HG03108 (cell line): ENCODE data around the gene GGT5.
A peak's percentile ranks its signal among the peaks of the same experiment; 100 is the strongest.
"Not testable (repeated sequence)": the region's sequence is repeated elsewhere in the genome, so short reads cannot be mapped to it uniquely, and the experiment has no call there.

Experiments used
- ATAC-seq: cut with Tn5 transposase; IDR thresholded peaks from one replicate; pipeline ENCODE4 v1.9.1; 2021; ENCODE audit warnings: moderate library complexity; ENCODE audit not compliant: unreplicated experiment

GGT5 gene

GRCh38 chr22:24245030-24245431 lies at the start of gene GGT5:
TSS of gene GGT5 (minus strand) at chr22:24245082. CDS start at chr22:24244725, 357 bp downstream.
- ATAC-seq, result not testable (repeated sequence)

GRCh38 chr22:24292202-24292830 lies 47.4 kb upstream of the GGT5 start:
- not testable (repeated sequence) for ATAC-seq

- no peak for ATAC-seq
These were observed 46.8 kb upstream of the GGT5 start for GRCh38 chr22:24291515-24292201.

- ATAC-seq, result no peak
These were observed 45.6 kb upstream of the GGT5 start for GRCh38 chr22:24290459-24290858.

GRCh38 chr22:24289741-24290163 lies 44.9 kb upstream of the GGT5 start:
- ATAC-seq, result no peak

GRCh38 chr22:24289114-24289513 lies 44.2 kb upstream of the GGT5 start:
- ATAC-seq, result no peak

- not testable (repeated sequence) for ATAC-seq
These were observed 42.9 kb upstream of the GGT5 start for GRCh38 chr22:24287801-24288200.

- ATAC-seq, result not testable (repeated sequence)
These were observed 42.3 kb upstream of the GGT5 start for GRCh38 chr22:24287212-24287611.

- no peak for ATAC-seq
These were observed 40.4 kb upstream of the GGT5 start for GRCh38 chr22:24285245-24285644.

GRCh38 chr22:24284747-24285203 lies 39.9 kb upstream of the GGT5 start:
- ATAC-seq, result no peak

- ATAC-seq, result no peak
These were observed 37.5 kb upstream of the GGT5 start for GRCh38 chr22:24282401-24282800.

- not testable (repeated sequence) for ATAC-seq
These were observed 35.5 kb upstream of the GGT5 start for GRCh38 chr22:24280363-24280762.

GRCh38 chr22:24274696-24275405 lies 30.0 kb upstream of the GGT5 start:
- not testable (repeated sequence) for ATAC-seq

- not testable (repeated sequence) for ATAC-seq
These were observed 29.0 kb upstream of the GGT5 start for GRCh38 chr22:24273906-24274305.

GRCh38 chr22:24273031-24273430 lies 28.1 kb upstream of the GGT5 start:
- ATAC-seq, result not testable (repeated sequence)

GRCh38 chr22:24271386-24271854 lies 26.5 kb upstream of the GGT5 start:
- no peak for ATAC-seq

GRCh38 chr22:24270556-24271385 lies 25.9 kb upstream of the GGT5 start, which contains the start of gene SPECC1L:
TSS of gene SPECC1L (plus strand) at chr22:24270831. CDS start at chr22:24302232, 31,401 bp downstream.
- peak; percentile 83 for ATAC-seq

- ATAC-seq, result not testable (repeated sequence)
These were observed 21.6 kb upstream of the GGT5 start for GRCh38 chr22:24266495-24266894.

GRCh38 chr22:24265734-24266133 lies 20.9 kb upstream of the GGT5 start:
- ATAC-seq, result no peak

- ATAC-seq, result not testable (repeated sequence)
These were observed 19.5 kb upstream of the GGT5 start for GRCh38 chr22:24264329-24264896.
